ENCODE results near the gene MEF2D.

DNA sequence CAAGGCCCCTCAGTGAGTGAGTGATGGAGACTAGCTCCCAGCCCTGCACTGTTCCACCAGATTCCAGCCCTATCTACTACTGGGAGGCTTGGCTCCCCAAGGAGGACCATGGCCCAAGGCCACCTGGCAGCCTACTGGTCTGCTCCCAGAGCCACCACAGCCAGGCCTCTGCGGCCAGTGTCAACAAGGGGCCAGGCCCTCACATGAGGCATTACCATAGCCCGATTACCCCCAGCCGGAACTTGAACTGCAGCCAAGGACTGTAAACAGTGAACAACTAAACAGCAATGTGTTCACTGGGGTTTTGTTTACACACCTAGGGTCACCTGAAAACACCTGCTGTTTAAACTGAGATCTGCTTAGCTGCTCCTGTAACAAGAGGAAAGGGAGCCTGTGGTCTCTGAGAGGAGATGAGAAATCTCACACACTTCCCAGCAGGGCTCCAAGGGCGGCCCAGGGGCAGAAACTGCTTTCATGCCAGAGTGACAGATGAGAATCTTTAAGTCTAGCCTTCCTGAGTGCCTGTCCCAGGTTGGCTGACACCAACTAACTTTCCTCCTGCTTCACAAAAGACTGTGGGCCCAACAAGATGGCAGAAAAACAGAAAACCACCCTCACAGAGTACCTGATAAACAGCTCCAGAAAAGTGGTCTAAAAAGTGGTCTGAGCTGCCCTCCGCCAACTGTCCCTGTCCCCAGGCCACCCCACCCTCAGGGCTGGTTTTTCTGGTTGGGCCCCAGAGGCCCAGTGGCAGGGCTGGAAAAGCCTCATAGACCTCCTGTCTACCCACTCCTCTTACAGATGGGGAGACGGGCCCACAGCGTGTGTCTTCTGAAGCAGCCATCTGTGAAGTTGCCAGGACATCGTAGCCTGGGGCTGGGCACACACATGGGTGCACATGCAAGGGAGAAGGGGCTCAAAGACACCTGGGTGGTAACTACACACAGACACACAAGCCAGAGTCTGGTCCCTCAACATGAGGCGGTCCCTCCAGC is 28.8 kb downstream of the MEF2D start:
- TF ChIP-seq, protein P1, sequence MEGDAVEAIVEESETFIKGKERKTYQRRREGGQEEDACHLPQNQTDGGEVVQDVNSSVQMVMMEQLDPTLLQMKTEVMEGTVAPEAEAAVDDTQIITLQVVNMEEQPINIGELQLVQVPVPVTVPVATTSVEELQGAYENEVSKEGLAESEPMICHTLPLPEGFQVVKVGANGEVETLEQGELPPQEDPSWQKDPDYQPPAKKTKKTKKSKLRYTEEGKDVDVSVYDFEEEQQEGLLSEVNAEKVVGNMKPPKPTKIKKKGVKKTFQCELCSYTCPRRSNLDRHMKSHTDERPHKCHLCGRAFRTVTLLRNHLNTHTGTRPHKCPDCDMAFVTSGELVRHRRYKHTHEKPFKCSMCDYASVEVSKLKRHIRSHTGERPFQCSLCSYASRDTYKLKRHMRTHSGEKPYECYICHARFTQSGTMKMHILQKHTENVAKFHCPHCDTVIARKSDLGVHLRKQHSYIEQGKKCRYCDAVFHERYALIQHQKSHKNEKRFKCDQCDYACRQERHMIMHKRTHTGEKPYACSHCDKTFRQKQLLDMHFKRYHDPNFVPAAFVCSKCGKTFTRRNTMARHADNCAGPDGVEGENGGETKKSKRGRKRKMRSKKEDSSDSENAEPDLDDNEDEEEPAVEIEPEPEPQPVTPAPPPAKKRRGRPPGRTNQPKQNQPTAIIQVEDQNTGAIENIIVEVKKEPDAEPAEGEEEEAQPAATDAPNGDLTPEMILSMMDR (IDR thresholded peaks at IDR 0.05), result no peak
- no peak for TF ChIP-seq POLR2A (IDR thresholded peaks at IDR 0.05)

Data from uterus (tissue), 2 donors.